A549 treated with ZK216348 at 1 μM for 4 hours (cell line): ENCODE measurements around the gene SUV39H1. TPM values are rescaled to one million over a fixed set of nuclear protein-coding genes. Genes with fewer than 3 reads are reported as not detected.

Experiments used
- total RNA-seq: library from RNA; stranded (reverse); fragments of 200-300 nt; extraction: Qiagen RNA extraction; gene quantifications from 5 replicates; pipeline ENCODE4 v1.2.3, GENCODE V29; 2022; ENCODE audit warnings: low read depth

The SUV39H1 gene
- 17.4 to 24.2 TPM (median 23.1 TPM) in 5 replicates for total RNA-seq

DNA sequence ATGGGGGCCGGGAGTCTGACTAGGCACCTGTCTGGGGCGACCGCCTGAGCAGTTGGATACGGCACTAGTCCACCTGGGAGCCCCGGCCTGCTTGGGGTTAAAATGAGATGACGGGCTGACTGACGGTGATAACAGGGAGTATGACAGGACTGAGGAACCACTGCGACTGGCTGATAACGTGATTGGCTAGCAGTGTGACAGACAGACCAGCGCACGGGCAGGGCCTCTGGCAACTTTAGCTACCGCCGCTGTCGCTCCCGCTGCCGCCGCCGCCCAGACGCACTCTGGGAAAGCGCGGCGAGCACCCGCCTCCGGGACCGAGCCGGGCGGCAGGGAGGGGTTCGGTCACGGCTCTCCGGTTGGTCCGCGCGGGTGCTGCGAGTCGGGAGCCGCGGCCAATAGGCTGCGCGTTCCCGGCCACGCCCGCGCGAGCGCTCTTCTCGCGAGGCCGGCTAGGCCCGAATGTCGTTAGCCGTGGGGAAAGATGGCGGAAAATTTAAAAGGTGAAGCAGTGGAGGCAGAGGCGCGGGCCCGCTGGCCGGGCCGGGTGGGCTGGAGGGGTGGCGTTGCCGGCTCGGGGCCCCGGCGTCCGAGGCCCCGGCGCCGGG, at the start of gene SUV39H1:
Gene SUV39H1, plus strand, starts transcription at position 434 of the 608 bp plus-strand sequence. Its CDS starts 51 bp downstream, at position 485.

DNA sequence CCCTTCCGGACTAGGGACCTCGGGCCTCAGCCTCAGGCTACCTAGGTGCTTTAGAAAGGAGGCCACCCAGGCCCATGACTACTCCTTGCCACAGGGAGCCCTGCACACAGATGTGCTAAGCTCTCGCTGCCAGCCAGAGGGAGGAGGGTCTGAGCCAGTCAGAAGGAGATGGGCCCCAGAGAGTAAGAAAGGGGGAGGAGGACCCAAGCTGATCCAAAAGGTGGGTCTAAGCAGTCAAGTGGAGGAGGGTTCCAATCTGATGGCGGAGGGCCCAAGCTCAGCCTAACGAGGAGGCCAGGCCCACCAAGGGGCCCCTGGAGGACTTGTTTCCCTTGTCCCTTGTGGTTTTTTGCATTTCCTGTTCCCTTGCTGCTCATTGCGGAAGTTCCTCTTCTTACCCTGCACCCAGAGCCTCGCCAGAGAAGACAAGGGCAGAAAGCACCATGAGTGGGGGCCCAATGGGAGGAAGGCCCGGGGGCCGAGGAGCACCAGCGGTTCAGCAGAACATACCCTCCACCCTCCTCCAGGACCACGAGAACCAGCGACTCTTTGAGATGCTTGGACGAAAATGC, 13.0 kb upstream of the SUV39H1 start, which contains the start of gene WAS:
Gene WAS, plus strand, starts transcription at position 389 of the 572 bp plus-strand sequence. Its CDS starts 55 bp downstream, at position 444.

Other genes starting within 250 kb of the SUV39H1 start
- 0.32 to 0.38 TPM (median 0.35 TPM) in 3 of 5 replicates, not detected in the others for gene SLC38A5, start 226.5 kb upstream of the SUV39H1 start, total RNA-seq
- gene FTSJ1, start 220.5 kb upstream of the SUV39H1 start, total RNA-seq, result 64.7 to 76.3 TPM (median 69.2 TPM) in 5 replicates
- 12.4 to 19.4 TPM (median 18.0 TPM) in 5 replicates for gene PORCN, start 187.7 kb upstream of the SUV39H1 start, total RNA-seq
- gene EBP, start 174.9 kb upstream of the SUV39H1 start, total RNA-seq, result 111 to 149 TPM (median 144 TPM) in 5 replicates
- gene TBC1D25, start 157.0 kb upstream of the SUV39H1 start, total RNA-seq, result 9.4 to 13.6 TPM (median 12.3 TPM) in 5 replicates
- 327 to 627 TPM (median 354 TPM) in 5 replicates for gene RBM3, start 122.2 kb upstream of the SUV39H1 start, total RNA-seq
- 56.8 to 92.4 TPM (median 73.5 TPM) in 5 replicates for gene WDR13, start 99.2 kb upstream of the SUV39H1 start, total RNA-seq
- gene WAS, start 12.9 kb upstream of the SUV39H1 start, total RNA-seq, result 0.13 to 0.52 TPM (median 0.19 TPM) in 4 of 5 replicates, not detected in the other
- gene GLOD5, start 65.0 kb downstream of the SUV39H1 start, total RNA-seq, result not detected in 5 replicates
- not detected in 5 replicates for gene GATA1, start 89.9 kb downstream of the SUV39H1 start, total RNA-seq
- 24.5 to 38.5 TPM (median 32.5 TPM) in 5 replicates for gene HDAC6, start 105.3 kb downstream of the SUV39H1 start, total RNA-seq
- 0.19 TPM in 1 of 5 replicates, not detected in the others for gene ERAS, start 129.8 kb downstream of the SUV39H1 start, total RNA-seq
- 14.2 to 57.6 TPM (median 52.0 TPM) in 5 replicates for gene PCSK1N, start 138.9 kb downstream of the SUV39H1 start, total RNA-seq
- gene TIMM17B, start 201.0 kb downstream of the SUV39H1 start, total RNA-seq, result 65.2 to 99.9 TPM (median 98.2 TPM) in 5 replicates
- gene PQBP1, start 201.2 kb downstream of the SUV39H1 start, total RNA-seq, result 88.6 to 103 TPM (median 94.0 TPM) in 5 replicates
- gene SLC35A2, start 214.9 kb downstream of the SUV39H1 start, total RNA-seq, result 42.8 to 68.8 TPM (median 65.0 TPM) in 5 replicates
- 8.5 to 10.0 TPM (median 9.0 TPM) in 5 replicates for gene PIM2, start 222.3 kb downstream of the SUV39H1 start, total RNA-seq